NCI-H146 treated with DMSO at 0.1 percent for 48 hours (cell line): ENCODE results near the gene MYL3.

ENCODE experiments used
- DNase-seq: peaks from one replicate; lab custom pipeline; 2025; ENCODE audit not compliant: unreplicated experiment; lab: John Stamatoyannopoulos, UW

MYL3 gene

DNA sequence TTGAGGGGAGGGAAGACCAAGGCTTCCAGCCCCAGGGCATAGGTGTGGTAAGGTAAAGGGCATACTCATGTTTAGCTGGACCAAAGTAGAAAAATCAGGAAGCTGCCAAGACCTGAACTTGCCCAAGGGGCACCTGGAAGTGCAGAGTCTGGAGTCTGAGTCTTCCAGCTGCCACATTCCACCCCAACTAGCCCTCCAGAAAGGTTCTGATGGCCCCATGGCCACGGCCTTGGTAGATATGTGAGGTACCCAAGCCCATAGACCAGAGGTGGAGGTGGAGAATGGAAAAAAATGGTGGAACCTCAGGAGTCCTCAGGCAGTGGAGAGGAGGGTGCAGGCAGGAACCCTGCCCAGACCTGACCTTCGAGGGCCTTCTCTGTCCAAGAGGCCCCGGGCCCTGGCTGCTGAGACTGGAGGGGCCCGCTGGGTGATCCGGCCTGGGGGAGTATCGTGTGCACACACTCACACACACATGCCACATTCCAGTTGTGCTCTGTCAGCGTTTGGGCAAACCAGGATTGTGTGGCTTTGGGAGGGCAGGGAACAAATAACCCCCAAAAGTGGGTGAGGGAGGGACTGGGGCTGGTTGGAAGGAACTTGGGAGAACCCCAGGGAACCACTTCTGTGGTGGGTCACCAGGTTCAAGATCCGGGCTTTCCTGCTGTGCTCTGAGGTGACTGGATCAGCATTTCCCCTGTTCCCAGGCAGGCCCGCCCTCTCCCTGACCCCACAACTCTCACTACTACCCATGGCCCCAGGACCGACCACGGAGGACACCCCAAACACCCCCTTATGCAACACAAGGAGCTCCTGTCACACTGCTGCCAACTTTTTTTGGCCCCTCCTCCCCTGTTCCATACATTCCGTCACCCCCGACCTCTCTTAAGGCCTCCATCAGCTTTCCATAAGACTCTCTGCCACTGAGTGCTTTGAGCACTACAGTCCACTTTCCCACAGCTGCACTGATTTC, 11.6 kb downstream of the MYL3 start:
- no peak for DNase-seq

DNA sequence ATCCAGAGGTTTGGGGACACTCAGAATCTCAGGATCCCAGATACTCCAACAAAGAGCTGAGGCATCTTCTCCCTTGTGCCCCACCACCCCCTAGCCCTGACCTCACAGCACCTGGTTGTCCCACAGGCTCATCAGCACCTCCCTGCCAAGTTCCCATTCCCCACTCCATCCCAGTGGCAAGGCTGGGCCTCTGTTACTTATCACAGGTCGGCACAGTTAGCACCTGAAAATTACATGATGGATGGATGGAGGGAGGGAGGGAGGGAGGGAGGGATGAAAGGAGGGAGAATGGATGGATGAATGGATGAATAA, 12.8 kb downstream of the MYL3 start:
- no peak for DNase-seq

DNA sequence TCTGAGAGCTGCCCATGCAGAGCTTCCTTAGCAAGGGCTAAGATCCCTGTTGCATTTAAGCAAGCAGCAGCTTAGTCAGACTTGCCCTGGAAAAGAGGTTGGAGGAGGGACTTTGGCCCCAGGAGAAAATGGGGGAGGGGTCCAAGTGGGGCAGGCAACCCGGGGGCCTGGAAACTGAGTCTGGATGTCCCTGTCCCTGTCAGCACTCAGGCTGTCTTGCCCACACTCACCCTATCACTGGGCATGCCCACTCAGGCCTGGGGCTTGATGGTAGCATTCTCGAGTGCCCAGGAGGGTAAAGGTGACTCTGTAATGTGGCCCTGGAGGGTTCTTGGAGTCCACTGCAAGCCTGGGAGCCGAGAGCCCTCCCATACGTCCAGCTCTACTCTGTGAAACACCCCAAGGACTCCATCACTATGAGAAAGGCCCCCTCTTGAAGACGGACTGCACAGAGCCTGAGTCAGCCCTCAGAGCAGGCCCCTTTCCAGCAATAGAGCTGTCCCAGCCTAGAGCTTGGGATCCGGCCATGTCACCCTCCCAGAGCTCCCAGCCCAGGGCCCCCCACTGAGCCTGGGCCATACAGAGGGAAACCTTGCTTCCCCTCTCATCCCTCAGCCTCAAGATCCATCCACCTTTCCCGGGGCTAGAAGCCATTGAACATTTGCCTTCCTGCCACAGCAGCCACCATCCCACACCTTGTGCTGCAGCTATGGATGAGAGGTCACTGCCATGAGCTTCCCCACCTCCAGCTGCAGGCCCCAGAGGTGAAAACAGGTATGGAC, 13.4 kb downstream of the MYL3 start:
- no peak for DNase-seq

DNA sequence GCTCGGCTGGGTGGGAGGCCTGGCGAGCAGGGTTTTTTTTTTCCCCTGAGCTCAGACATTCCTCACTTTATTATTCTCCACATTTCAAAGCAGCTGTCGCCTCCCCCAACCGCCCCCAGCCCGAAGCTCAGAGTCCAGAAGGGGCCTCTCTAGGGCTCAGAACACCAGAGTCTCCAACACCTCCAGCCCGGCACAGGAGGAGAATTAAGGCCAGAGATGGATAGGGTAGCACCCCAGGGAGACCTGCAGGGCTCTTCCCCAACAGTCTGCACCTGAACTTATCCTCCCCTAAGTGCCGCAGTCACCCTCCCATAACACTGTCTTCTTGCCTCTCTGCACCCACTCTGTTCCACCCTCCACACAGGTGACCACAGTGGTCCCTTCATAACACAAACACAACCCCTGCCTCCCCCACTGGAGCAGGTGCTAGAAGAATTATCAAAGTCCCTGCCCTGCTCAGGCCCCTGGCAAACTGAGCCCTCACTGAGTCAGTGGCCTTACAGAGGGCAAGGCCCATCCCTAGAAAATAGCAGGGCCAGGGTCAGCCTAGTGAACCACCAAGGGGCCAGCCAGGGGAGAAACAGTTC, 14.1 kb downstream of the MYL3 start:
- no peak for DNase-seq

DNA sequence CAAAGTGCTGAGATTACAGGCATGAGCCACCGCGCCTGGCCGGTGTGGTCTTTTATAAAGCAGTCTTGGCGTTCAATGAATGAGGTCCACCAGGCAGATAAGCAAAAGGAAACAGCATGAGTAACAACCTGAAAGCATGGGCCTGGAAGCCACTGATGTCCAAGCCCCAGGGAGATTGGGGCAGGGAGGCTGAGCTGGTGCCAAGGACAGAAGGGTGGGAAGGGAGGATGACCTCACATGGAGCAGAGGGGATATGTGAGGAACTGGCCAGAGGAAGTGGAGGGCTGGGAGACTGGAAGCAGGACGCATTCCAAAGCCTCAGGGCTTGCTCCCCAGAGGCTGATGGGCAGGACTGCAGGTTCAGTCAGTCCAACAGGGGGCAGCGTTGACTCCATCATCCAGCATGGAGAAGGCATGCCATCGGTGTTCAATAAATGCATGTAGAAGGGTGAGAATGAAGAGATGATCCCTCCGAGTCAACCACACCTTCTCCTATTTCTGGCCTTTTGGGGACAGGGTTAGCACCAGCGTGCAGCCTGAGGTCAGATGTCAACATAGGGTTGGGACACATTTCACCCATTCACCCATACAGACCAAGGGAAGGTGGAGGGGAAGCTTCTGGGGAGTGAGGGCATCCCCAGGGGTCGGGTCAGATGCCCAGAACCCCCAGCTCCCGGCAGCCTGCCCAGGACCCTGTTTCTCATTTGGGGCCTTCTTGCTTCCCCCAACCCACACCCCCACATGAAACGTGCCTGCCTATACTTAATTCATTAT, 14.8 kb downstream of the MYL3 start:
- DNase-seq, result no peak

DNA sequence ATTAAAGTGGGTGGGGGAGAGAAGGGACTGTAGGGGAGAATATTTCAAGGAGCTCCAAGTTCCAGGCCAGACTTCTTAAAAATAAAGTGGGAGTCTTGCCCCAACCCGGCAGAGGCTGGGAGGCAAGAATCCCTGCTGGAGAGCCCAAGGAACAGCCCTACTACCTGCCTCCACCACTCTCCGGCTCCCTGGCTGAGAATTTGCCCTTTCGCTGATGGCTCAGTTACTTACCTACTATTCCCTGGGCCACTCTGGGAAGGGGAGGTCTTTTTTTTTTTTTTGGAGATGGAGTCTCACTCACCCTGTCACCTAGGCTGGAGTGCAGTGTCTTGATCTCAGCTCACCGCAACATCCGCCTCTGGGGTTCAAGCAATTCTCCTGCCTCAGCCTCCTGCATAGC, 15.5 kb downstream of the MYL3 start:
- DNase-seq, result no peak

DNA sequence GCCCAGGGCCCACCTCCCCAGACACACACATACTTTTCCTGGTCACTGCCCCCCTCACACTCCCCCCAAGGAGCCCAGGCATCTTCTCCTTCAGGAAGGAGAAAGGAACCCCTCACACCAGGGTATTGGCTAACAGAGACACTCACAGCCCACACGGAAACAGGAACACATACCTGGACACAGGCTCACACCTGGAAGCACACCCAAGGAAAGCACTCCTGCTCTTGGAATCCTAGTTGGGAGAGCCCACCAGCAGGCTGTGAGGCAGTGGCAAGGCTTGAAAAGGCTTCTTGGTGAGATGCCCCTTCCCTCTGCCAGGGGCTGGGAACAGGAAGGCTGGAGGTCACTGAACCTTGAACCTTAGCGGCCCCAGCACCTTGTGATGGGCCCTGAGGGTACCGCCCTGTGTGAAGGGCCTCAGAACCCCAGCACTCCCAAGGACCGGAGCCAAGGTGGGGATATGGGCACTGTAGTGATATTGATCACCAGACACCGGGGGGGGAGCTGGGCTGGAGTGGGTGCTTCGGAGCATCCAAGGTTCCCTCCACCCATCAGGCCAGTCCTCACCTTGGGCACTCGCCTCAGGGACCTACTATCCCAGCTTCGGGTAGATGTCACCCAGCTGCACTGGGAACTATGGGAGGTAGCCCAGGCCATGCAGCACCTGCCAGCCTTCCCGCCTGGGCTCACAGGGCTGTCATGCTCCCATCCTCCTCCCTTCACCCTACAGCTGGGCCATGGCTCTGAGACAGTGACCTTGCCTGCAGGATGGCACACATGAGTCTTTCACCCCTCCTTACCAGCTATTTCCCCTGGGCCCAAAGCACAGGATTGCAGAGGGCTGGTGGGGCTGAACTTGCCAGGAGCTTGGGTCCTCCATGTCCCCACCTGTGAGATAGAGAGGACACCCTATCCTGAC, 16.4 kb downstream of the MYL3 start:
- DNase-seq, result no peak

DNA sequence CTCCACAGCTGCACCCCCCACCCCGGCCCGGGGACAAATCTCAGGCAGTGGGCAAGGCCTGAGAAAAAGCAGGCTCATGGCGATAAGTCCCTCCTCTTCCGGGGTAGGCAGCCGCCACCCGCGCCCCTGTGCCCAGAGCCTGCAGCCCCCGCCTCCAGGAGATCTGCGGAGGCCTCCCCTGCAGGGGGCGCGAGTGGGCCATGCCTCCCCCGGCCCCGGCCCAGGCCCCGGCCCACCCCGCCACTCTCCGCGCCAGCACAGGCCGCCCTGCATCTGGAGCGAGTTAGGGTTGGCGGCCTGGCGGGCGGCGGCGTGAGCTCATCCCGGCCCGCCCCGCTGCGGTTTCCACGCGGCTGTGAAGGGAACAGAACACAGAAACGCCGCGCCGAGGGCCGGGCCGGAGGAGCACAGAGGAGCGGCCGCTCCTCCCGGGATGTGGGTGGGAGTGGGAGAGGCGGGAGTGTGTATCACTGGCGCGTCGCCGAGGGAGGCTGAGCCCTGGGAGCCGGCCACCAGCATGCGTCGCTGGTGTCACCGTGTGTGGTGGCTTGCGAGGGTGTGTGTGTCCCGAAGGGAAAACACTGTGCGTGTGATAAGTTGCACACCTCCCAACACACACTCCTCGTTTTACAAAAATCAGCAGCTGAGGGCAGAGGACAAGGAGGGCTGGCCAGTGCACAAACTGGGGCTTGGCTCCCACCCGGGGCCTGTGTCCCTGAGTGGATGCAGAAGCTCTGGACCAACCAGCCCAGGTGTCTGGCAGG, 17.2 kb downstream of the MYL3 start:
- DNase-seq, result peak; percentile 22

DNA sequence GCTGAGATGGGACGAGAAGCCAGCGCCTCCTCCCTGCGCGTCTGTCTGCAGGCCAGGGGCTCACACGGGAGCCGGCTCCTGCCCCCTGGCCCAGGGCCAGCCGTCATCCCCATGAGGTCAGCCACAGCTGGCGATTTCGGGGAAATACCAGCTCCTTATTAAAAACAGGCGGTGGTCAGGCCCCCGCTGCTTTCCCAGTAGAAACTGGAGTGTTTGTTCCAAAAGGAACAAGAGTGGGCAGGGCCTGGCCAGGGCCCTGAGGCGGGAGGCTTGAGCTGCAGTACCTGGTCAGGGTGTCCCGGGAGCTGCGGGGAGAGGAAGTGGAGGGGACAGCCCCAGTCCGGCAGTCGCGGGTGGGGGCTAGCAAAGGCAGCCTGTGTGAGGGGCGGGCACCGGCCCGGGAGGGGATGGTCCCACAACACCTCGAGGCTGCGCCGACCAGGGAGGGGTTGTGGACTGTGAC, 17.8 kb downstream of the MYL3 start:
- DNase-seq, result peak; percentile 28

DNA sequence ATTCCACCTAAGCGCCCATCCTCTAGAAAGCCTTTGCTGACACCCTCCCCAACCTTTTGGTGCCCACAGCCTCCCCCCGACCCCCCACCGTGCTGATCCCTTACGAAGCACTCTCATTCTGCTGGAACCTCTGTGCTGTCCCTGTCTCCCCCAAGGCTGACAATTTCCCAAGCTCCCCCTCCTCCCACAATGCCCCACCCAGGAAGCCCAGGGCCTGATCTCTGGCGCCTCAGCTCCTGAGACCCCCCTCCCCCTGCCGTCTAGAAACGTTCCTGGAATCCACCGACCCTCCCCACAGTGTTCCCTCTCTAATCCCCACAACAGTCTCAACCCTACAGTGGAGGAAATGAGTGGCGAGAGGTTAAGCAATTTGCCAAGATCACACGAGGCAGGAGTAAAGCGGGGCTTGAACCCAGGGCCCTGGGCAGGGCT, 18.3 kb downstream of the MYL3 start:
- no peak for DNase-seq

DNA sequence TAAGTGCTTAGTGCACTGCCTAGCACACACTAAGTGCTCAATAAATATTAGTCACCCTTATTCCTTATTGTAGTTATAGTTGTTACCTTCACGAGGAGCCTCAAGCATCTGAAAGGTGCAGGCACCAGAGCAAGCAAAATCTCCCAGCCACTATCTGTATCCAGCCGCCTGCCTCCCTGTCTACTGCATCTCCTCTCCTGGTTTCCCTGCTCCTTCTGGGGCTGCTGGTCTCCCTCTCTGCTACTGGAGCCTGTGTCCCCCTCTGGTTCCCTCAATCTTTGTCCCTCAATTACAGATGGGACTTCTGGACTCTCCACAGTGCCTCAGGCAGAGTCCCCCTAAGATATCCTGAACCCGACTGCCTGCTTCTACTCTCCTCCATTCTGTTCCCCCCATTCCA, 18.8 kb downstream of the MYL3 start:
- no peak for DNase-seq

DNA sequence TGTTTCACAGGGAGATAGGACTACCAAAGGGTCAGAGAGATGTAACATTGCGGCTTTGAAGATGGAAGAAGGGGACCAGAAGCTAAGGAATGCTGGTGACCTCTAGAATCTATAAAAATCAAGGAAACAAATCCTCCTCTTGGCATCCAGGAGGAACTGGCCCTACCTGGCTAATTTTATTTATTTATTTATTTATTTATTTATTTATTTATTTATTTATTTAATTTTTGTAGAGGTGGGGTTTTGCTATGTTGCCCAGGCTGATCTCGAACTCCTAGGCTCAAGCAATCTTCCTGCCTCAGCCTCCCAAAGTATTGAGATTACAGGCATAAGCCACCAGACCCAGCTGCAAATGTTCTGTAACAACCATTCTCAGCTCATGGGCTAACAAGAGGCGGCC, 19.7 kb downstream of the MYL3 start:
- no peak for DNase-seq

DNA sequence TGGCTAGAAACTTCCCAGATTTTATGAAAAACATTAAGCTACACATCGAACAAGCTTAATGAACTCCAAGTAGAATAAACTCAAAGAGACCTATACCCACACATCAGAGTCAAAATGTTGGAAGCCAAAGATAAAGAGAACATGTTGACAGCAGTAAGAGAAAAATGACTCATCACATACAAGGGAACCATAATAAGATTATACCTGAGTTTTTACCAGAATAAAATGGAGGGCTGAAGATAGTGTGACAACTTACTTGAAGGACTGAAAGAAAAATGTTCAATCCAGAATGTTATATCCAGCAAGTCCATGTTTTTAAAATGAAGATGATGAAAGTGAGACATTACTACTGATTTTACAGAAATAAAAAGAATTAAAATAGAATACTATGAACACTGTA, 22.8 kb downstream of the MYL3 start:
- DNase-seq, result no peak

DNA sequence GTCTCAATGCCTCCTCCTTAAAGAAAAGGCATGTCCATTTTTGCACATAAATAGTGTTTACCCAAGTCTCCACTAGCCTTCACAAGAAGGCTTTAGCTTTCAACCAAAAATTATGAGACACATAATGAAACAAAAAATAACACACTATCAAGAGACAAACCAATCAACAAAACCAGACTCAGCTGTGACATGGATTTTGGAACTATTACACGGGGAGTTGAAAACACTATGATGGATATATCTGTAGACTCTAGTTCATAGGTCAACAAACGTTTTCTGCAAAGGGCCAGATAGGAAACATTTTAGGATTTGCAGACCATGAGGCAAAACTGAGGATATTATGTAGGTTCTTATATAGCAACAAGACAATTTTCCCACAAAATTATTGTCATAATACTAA, 24.9 kb downstream of the MYL3 start:
- no peak for DNase-seq

DNA sequence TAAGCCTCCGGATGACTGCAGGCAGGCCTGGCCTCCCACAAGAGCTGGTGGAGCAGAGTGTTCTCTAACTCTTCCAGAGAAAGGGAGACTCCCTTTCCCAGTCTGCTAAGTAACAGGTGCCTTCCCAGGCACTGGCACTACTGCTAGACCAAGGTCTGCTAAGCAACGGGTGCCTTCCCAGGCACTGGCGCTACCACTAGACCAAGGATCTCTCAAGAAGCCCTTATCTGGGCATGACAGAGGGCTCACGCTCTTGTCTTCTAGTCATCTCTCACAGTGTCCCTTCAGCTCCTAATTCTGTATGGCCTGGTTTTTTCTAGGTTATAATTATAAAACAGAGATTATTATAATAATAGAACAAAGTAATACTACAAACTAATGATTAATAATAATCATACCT, 27.8 kb downstream of the MYL3 start:
- DNase-seq, result no peak

DNA sequence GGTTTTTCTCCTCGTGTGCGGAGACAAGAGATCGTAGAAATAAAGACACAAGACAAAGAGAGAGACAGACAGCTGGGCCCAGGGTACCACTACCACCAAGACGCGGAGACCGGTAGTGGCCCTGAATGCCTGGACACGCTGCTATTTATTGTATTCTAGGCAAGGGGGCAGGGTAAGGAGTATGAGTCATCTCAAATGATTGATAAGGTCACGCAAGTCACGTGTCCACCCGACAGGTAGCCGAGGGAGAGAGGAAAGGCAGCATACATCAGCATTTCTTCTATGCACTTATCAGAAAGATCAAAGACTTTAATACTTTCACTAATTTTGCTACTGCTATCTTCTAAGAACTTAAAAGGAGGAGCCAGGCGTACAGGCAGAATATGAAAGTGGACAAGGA, 28.2 kb downstream of the MYL3 start:
- DNase-seq, result no peak

DNA sequence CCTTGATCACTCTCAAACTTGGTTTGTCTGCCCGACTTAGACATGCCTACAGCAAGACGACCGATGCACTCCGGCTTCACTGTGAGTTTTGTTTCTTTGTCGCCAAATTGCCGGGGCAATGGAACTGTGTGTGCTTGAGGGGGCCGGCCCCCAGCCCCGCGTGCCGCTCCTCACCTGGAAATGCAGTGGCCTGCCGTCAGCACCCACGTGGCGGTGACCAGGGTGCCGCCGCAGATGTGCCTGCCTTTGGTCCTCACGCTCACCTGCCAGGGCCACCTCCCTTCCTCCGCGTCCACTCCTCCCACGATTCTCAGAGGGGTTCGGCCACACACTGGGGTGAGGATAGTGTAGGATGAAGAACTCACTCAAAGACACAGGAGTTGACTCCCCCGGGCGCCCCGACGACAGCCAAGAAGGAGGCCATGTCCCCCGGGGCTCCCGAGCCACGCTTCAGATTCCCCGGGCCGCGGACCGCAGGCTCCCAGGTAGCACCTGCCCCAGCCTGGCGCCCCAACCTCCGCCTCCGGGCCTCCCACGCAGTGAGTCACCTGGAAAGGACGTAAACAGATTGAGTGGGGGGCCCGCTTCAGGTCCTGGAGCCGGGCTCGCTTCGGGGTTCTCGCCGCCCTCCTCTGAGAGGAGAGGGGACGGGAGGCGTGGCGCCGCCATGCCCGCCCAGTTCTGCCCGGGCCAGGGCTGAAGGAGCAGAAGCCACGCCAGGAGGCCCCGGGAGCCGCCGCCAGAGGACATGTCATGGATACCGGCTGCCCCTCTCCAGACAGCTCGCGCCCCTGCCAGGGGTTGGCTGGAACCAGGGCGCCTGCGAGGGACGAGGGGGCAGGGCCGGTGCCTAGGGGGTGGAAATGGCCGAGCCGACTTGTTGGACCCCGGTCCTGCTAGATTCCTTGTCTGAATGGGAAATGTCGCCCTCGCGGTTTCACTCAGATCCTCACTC, 29.6 kb downstream of the MYL3 start:
- DNase-seq, result no peak

DNA sequence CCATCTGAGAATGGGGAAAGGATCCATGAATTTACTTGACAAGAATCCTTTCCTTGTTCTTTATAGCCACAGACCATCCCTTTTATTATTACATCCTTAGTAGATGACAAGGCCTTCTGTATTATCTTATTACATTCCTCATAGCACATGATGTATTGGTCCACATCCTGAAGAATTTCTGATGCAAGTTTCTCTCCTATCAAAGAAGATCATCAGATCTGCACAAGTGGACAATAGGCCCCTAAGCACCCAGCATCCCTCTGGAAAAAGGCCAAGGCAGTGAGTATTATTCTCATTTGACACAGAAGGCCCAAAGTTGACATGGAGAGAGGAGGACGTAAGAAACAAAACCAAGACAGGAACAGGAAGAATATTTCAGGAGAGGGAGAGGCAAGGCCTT, 31.4 kb downstream of the MYL3 start:
- DNase-seq, result no peak
